ENCODE measurements around the gene SHISA3. TPM values are rescaled to one million over a fixed set of nuclear protein-coding genes. Genes with fewer than 3 reads are reported as not detected.
"Not testable (repeated sequence)": the region's sequence is repeated elsewhere in the genome, so short reads cannot be mapped to it uniquely, and the experiment has no call there.

The SHISA3 gene
- total and polyA plus RNA-seq, 9 donors = 1.9 to 21.9 (median 8.8) TPM

DNA sequence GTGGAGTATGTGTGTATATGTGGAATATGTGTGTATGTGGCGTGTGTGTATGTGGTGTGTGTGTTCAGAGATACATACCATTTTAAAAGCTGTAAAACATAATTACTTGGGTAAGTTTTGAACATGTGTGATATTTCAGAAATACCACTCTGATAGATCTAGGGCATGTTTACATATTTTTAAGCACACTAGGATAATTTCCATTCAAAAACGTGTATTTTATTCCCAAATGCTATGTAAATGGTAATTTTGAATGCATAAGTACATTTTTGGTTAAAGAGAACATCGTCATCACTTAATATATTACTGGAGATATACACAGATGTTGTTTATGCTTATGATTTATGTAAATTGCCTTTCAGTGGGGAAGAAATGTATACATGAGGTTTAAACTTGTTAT lies 34.7 kb upstream of the SHISA3 start:
- no CpG with 5 or more reads among the region's 3 CpGs for WGBS (ENCODE audit: insufficient coverage)
- H3K36me3 ChIP-seq (ENCODE audit: control insufficient read depth, insufficient read depth, low read length) = no peaks in the 10 kb centered on the region
- DNase-seq = no peak

GRCh38 chr4:42363614-42364013 lies 33.7 kb upstream of the SHISA3 start:
- no peak for DNase-seq
- H3K27ac ChIP-seq (ENCODE audit: low read length) = no peak overlapping the region
- H3K9me3 ChIP-seq (replicated peaks; ENCODE audit: control insufficient read depth, low read depth, low read length) = no peaks in the 10 kb centered on the region
- WGBS (ENCODE audit: insufficient coverage) = no CpG with 5 or more reads among the region's 3 CpGs
- H3K4me3 ChIP-seq (ENCODE audit: low read length) = no peak overlapping the region
- no peaks in the 10 kb centered on the region for H3K4me1 ChIP-seq (ENCODE audit: control insufficient read depth, insufficient read depth, low read length)
- no peaks in the 10 kb centered on the region for H3K36me3 ChIP-seq (ENCODE audit: control insufficient read depth, insufficient read depth, low read length)
- H3K27me3 ChIP-seq (ENCODE audit: control insufficient read depth, insufficient read depth, low read length) = no peaks in the 10 kb centered on the region

More for the DNA sequence above, 34.7 kb upstream of the SHISA3 start:
- H3K4me1 ChIP-seq (ENCODE audit: control insufficient read depth, insufficient read depth, low read length) = no peaks in the 10 kb centered on the region
- H3K27ac ChIP-seq (ENCODE audit: low read length) = no peak overlapping the region
- H3K27me3 ChIP-seq (ENCODE audit: control insufficient read depth, insufficient read depth, low read length) = no peaks in the 10 kb centered on the region
- H3K4me3 ChIP-seq (ENCODE audit: low read length) = no peak overlapping the region
- no peaks in the 10 kb centered on the region for H3K9me3 ChIP-seq (replicated peaks; ENCODE audit: control insufficient read depth, low read depth, low read length)

DNA sequence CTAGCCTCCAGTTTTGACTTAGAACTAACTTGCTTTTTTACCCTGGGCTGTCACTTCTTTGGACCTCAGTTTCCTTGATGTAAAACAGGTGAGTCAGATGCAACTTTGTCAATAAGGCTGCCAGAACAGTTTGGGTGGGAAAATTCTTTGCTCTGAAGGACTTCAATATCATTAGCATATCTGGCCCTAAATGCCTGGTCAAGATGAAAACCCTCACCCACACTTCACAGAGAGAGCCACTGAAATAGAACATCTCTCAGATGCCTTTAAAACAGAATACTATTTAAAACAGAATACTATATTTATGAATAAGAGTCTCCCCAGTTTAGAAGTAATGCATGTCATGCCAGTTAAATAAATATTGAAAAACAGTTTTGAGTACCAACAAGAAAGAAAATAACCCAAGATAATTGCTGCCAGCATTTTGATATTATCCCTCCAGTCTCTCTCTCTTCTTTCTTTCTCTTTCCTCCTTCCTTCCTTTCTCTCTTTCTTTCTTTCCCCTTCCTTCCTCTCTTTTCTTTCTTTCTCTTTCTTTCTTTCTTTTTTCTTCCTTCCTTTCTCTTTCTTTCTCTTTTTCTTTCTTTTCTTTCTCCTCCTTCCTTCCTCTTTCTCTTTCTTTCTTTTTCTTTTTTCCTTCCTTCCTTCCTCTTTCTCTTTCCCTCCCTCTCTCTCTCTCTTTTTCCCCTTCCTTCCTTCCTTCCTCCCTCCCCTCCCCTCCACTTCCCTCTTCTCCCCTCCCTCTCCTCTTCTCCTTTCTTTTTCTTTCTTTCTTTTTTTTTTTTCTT lies 32.8 kb upstream of the SHISA3 start:
- no peaks in the 10 kb centered on the region for H3K27me3 ChIP-seq (ENCODE audit: control insufficient read depth, insufficient read depth, low read length)
- no peak overlapping the region for H3K27ac ChIP-seq (ENCODE audit: low read length)
- H3K4me3 ChIP-seq (ENCODE audit: low read length) = no peak overlapping the region
- no peaks in the 10 kb centered on the region for H3K36me3 ChIP-seq (ENCODE audit: control insufficient read depth, insufficient read depth, low read length)
- DNase-seq = no peak
- no peaks in the 10 kb centered on the region for H3K9me3 ChIP-seq (replicated peaks; ENCODE audit: control insufficient read depth, low read depth, low read length)
- no peaks in the 10 kb centered on the region for H3K4me1 ChIP-seq (ENCODE audit: control insufficient read depth, insufficient read depth, low read length)

GRCh38 chr4:42366959-42367358 lies 30.3 kb upstream of the SHISA3 start:
- no peaks in the 10 kb centered on the region for H3K9me3 ChIP-seq (replicated peaks; ENCODE audit: control insufficient read depth, low read depth, low read length)
- no peak for DNase-seq
- H3K36me3 ChIP-seq (ENCODE audit: control insufficient read depth, insufficient read depth, low read length) = no peaks in the 10 kb centered on the region
- no CpG with 5 or more reads among the region's 1 CpG for WGBS (ENCODE audit: insufficient coverage)
- H3K4me3 ChIP-seq (ENCODE audit: low read length) = no peak overlapping the region
- H3K27me3 ChIP-seq (ENCODE audit: control insufficient read depth, insufficient read depth, low read length) = no peaks in the 10 kb centered on the region
- no peak overlapping the region for H3K27ac ChIP-seq (ENCODE audit: low read length)
- H3K4me1 ChIP-seq (ENCODE audit: control insufficient read depth, insufficient read depth, low read length) = no peaks in the 10 kb centered on the region

- Histone ChIP-seq H3K36me3 (ENCODE audit: control insufficient read depth, insufficient read depth, low read length) (no peaks in the 10 kb centered on the region), H3K4me3 (ENCODE audit: low read length) (no peak overlapping the region), H3K9me3 (replicated peaks; ENCODE audit: control insufficient read depth, low read depth, low read length) (no peaks in the 10 kb centered on the region), H3K27me3 (ENCODE audit: control insufficient read depth, insufficient read depth, low read length) (no peaks in the 10 kb centered on the region), H3K27ac (ENCODE audit: low read length) (no peak overlapping the region), H3K4me1 (ENCODE audit: control insufficient read depth, insufficient read depth, low read length) (no peaks in the 10 kb centered on the region)
- 96% methylated on average over 25 of the region's 27 CpGs for WGBS (ENCODE audit: insufficient coverage)
- DNase-seq = no peak
Observed at GRCh38 chr4:42369489-42369888, 27.8 kb upstream of the SHISA3 start.

DNA sequence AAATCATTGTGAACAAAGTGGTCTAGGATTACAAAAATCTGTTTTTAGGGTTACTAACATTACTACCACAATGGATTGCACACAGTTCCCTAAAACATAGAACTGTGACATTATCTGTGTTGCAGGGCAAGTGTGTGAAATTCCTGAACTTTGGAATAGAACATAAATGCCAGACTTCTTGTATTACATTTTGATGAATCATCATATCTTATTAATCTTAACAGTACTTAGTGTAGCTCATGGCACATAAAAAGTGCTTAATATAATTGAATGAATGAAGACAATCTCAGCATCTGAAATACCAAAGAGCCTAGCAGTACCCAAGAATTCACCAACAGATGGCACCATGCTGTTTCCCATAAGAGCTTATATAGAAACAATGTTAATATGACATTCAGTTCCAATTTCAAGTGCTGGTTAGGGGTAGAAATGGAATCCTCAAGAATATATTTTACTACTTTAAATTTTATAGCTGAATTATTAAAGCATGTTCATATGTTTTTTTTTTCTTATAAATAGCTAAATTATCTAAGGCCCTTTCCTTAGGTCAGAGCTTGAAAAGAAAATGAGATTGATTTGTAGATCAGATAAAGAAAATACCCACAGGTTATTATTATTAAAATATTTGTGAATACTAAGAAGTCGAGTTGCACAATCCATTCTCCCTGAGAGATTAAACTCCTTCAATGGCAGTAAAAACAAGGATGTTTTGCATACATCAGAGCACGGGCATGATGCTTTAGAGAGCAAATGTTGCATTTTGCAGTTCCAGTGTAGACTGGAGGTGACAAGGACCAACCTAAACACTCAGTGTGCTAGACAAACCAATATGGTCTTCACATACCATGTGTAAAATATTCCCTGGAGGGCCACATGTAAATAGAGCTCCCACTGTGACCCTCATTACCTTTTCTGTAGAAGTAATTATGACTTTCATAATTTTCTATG lies 25.7 kb upstream of the SHISA3 start:
- peak; percentile 76 for DNase-seq
- WGBS (ENCODE audit: insufficient coverage) = 100% methylated on average over 1 of the region's 2 CpGs

DNA sequence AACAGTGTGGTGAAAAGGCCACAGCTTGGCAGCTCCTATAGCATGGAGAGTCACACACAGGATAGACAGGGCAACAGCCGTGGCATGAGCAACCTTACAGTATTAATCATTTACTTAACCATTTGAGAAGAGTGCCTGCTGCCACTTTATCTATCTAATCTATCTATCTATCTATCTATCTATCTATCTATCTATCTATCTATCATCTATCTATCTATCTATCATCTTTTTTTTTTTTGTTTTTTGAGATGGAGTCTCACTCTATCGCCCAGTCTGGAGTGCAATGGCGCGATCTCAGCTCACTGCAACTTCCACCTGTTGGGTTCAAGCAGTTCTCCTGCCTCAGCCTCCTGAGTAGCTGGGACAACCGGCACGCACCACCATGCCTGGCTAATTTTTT lies 25.0 kb upstream of the SHISA3 start:
- not testable (repeated sequence) for H3K27ac ChIP-seq (ENCODE audit: low read length); H3K4me1 ChIP-seq (ENCODE audit: control insufficient read depth, insufficient read depth, low read length); DNase-seq; H3K4me3 ChIP-seq (ENCODE audit: low read length); H3K27me3 ChIP-seq (ENCODE audit: control insufficient read depth, insufficient read depth, low read length); H3K9me3 ChIP-seq (replicated peaks; ENCODE audit: control insufficient read depth, low read depth, low read length); H3K36me3 ChIP-seq (ENCODE audit: control insufficient read depth, insufficient read depth, low read length)
- WGBS (ENCODE audit: insufficient coverage) = 100% methylated on average over 3 of the region's 6 CpGs

More for the DNA sequence above, 25.7 kb upstream of the SHISA3 start:
- Histone ChIP-seq H3K4me1 (ENCODE audit: control insufficient read depth, insufficient read depth, low read length) (no peaks in the 10 kb centered on the region), H3K36me3 (ENCODE audit: control insufficient read depth, insufficient read depth, low read length) (no peaks in the 10 kb centered on the region), H3K4me3 (ENCODE audit: low read length) (no peak overlapping the region), H3K9me3 (replicated peaks; ENCODE audit: control insufficient read depth, low read depth, low read length) (no peaks in the 10 kb centered on the region), H3K27ac (ENCODE audit: low read length) (no peak overlapping the region), H3K27me3 (ENCODE audit: control insufficient read depth, insufficient read depth, low read length) (no peaks in the 10 kb centered on the region)

- H3K27ac ChIP-seq (ENCODE audit: low read length) = no peak overlapping the region
- H3K4me1 ChIP-seq (ENCODE audit: control insufficient read depth, insufficient read depth, low read length) = no peaks in the 10 kb centered on the region
- no peaks in the 10 kb centered on the region for H3K27me3 ChIP-seq (ENCODE audit: control insufficient read depth, insufficient read depth, low read length)
- no peaks in the 10 kb centered on the region for H3K9me3 ChIP-seq (replicated peaks; ENCODE audit: control insufficient read depth, low read depth, low read length)
- no CpG with 5 or more reads among the region's 4 CpGs for WGBS (ENCODE audit: insufficient coverage)
- no peaks in the 10 kb centered on the region for H3K36me3 ChIP-seq (ENCODE audit: control insufficient read depth, insufficient read depth, low read length)
- H3K4me3 ChIP-seq (ENCODE audit: low read length) = no peak overlapping the region
- no peak for DNase-seq
Observed at GRCh38 chr4:42377497-42377896, 19.8 kb upstream of the SHISA3 start.

GRCh38 chr4:42381666-42382065 lies 15.6 kb upstream of the SHISA3 start:
- H3K36me3 ChIP-seq (ENCODE audit: control insufficient read depth, insufficient read depth, low read length) = no peaks in the 10 kb centered on the region
- no peak overlapping the region for H3K4me3 ChIP-seq (ENCODE audit: low read length)
- no peaks in the 10 kb centered on the region for H3K9me3 ChIP-seq (replicated peaks; ENCODE audit: control insufficient read depth, low read depth, low read length)
- DNase-seq = no peak
- WGBS (ENCODE audit: insufficient coverage) = no CpG with 5 or more reads among the region's 2 CpGs
- no peak overlapping the region for H3K27ac ChIP-seq (ENCODE audit: low read length)
- no peaks in the 10 kb centered on the region for H3K27me3 ChIP-seq (ENCODE audit: control insufficient read depth, insufficient read depth, low read length)
- H3K4me1 ChIP-seq (ENCODE audit: control insufficient read depth, insufficient read depth, low read length) = no peaks in the 10 kb centered on the region

- H3K27ac ChIP-seq (ENCODE audit: low read length) = no peak overlapping the region
- H3K36me3 ChIP-seq (ENCODE audit: control insufficient read depth, insufficient read depth, low read length) = no peaks in the 10 kb centered on the region
- no peaks in the 10 kb centered on the region for H3K27me3 ChIP-seq (ENCODE audit: control insufficient read depth, insufficient read depth, low read length)
- no peak for DNase-seq
- H3K4me1 ChIP-seq (ENCODE audit: control insufficient read depth, insufficient read depth, low read length) = no peaks in the 10 kb centered on the region
- no peak overlapping the region for H3K4me3 ChIP-seq (ENCODE audit: low read length)
- WGBS (ENCODE audit: insufficient coverage) = no CpG with 5 or more reads among the region's 1 CpG
- H3K9me3 ChIP-seq (replicated peaks; ENCODE audit: control insufficient read depth, low read depth, low read length) = no peaks in the 10 kb centered on the region
Observed at GRCh38 chr4:42385516-42385915, 11.8 kb upstream of the SHISA3 start.

Data from muscle of leg (tissue), 11 donors.